Panc1 (cell line): ENCODE data around the gene CCDC89.

Experiments used
- CTCF ChIP-seq: fragments of 450-650 bp; IDR thresholded peaks from 2 replicates; pipeline ENCODE4 v1.5.1; 2017; ENCODE audit warnings: mild to moderate bottlenecking
- POLR2AphosphoS5 ChIP-seq: IDR thresholded peaks from 2 replicates; pipeline ENCODE4 v1.6.1; 2012; ENCODE audit warnings: mild to moderate bottlenecking, low read depth, low read length, moderate library complexity
- REST ChIP-seq, 2 experiments: IDR thresholded peaks; 2 replicates each; pipeline ENCODE4 v1.6.1; 2011 to 2012; ENCODE audit warnings: low read depth in 2 of 2, control low read depth in 1 of 2, low read length in 1 of 2, mild to moderate bottlenecking in 1 of 2, moderate library complexity in 1 of 2; ENCODE audit not compliant: insufficient read depth in 1 of 2
- SIN3A ChIP-seq: IDR thresholded peaks from 2 replicates; pipeline ENCODE4 v1.6.1; 2012; ENCODE audit warnings: low read depth, mild to moderate bottlenecking, low read length, moderate library complexity, borderline replicate concordance; ENCODE audit not compliant: insufficient read depth

- no peak for TF ChIP-seq CTCF
- no peak for TF ChIP-seq SIN3A
- no peak for TF ChIP-seq POLR2AphosphoS5
- TF ChIP-seq REST (IDR thresholded peaks at IDR 0.05; ENCODE audit: insufficient read depth in 1 of 2, low read depth in 2 of 2, low read length in 1 of 2): no peak
These were observed 19.8 kb upstream of the CCDC89 start for GRCh38 chr11:85705800-85706199.
